IMR-90 (cell line): Measurements from ENCODE around the gene TPSG1. TPM values are rescaled to one million over a fixed set of nuclear protein-coding genes. Genes with fewer than 3 reads are reported as not detected.
"Not testable (repeated sequence)": the region's sequence is repeated elsewhere in the genome, so short reads cannot be mapped to it uniquely, and the experiment has no call there.

Experiments used
- ATAC-seq: fragments of 200-7000 bp; cut with Tn5 transposase; 2 replicates; pipeline ENCODE4 v1.9.1; 2020; ENCODE audit warnings: low read depth, mild to moderate bottlenecking, moderate library complexity
- BruUV-seq: library from RNA; stranded (reverse); fragments of 400-500 nt; replicated peaks from 2 replicates; lab custom pipeline; 2021; lab: Mats Ljungman, UMichigan
- CTCF ChIA-PET: fragments of 300-600 bp; formaldehyde crosslinking; extraction: SDS; loops from one replicate; lab custom pipeline; 2021; ENCODE audit warnings: antibody characterized with exemption; lab: Yijun Ruan, JAX
- POLR2A ChIA-PET: fragments of 300-600 bp; sonication (Branson Sonifier 250); formaldehyde crosslinking; loops from one replicate; lab custom pipeline; 2022; ENCODE audit warnings: antibody characterized with exemption; ENCODE audit not compliant: unreplicated experiment; lab: Charles Lee
- DNase-seq: peaks from one replicate; pipeline ENCODE4 v3.0.0; 2013
- H2AFZ ChIP-seq: replicated peaks from 2 replicates; pipeline ENCODE3; 2013; ENCODE audit warnings: low read length, mild to moderate bottlenecking; ENCODE audit not compliant: poor library complexity
- H2AK5ac ChIP-seq: 2 replicates; pipeline ENCODE4 v1.6.1; 2013; ENCODE audit warnings: low read depth, low read length, inconsistent platforms
- H2AK9ac ChIP-seq: replicated peaks from 2 replicates; pipeline ENCODE3; 2013; ENCODE audit warnings: mild to moderate bottlenecking, low read depth, low read length, moderate library complexity; ENCODE audit not compliant: poor library complexity
- H2BK120ac ChIP-seq: 2 replicates; pipeline ENCODE4 v1.6.1; 2013; ENCODE audit warnings: low read depth, low read length, inconsistent platforms
- H2BK15ac ChIP-seq: 3 replicates; pipeline ENCODE4 v1.6.1; 2013; ENCODE audit warnings: low read depth, low read length, inconsistent platforms
- H2BK20ac ChIP-seq: 2 replicates; pipeline ENCODE4 v1.6.1; 2013; ENCODE audit warnings: low read depth, mild to moderate bottlenecking, inconsistent platforms, low read length, moderate library complexity
- H2BK5ac ChIP-seq: 2 replicates; pipeline ENCODE4 v1.6.1; 2013; ENCODE audit warnings: mild to moderate bottlenecking, low read depth, low read length, inconsistent platforms; ENCODE audit not compliant: poor library complexity, severe bottlenecking
- H3K14ac ChIP-seq: replicated peaks from 2 replicates; pipeline ENCODE4 v1.6.1; 2013; ENCODE audit warnings: low read depth, low read length, inconsistent platforms
- H3K18ac ChIP-seq: 2 replicates; pipeline ENCODE4 v1.6.1; 2013; ENCODE audit warnings: low read depth, low read length, control low read depth
- H3K23ac ChIP-seq: 2 replicates; pipeline ENCODE4 v1.6.1; 2013; ENCODE audit warnings: low read depth, low read length, inconsistent platforms
- H3K27ac ChIP-seq: 2 replicates; pipeline ENCODE4 v1.5.1; 2013; ENCODE audit warnings: mild to moderate bottlenecking, control low read depth, low read length; ENCODE audit not compliant: insufficient read depth
- H3K27me3 ChIP-seq: 2 replicates; pipeline ENCODE4 v1.6.1; 2013; ENCODE audit warnings: low read length; ENCODE audit not compliant: control insufficient read depth, insufficient read depth
- H3K36me3 ChIP-seq: 2 replicates; pipeline ENCODE4 v1.6.1; 2013; ENCODE audit warnings: low read length, mixed read lengths; ENCODE audit not compliant: control insufficient read depth, insufficient read depth
- H3K4ac ChIP-seq: 2 replicates; pipeline ENCODE4 v1.6.1; 2013; ENCODE audit warnings: low read depth, low read length, inconsistent platforms
- H3K4me1 ChIP-seq: 2 replicates; pipeline ENCODE4 v1.6.1; 2013; ENCODE audit warnings: low read length, mixed read lengths; ENCODE audit not compliant: control insufficient read depth, insufficient read depth
- H3K4me2 ChIP-seq: 2 replicates; pipeline ENCODE4 v1.6.1; 2013; ENCODE audit warnings: low read depth, mild to moderate bottlenecking, control low read depth, low read length, moderate library complexity
- H3K4me3 ChIP-seq: 2 replicates; pipeline ENCODE4 v1.5.1; 2013; ENCODE audit warnings: low read depth, mild to moderate bottlenecking, control low read depth, low read length, moderate library complexity; ENCODE audit not compliant: insufficient read depth
- H3K56ac ChIP-seq: 2 replicates; pipeline ENCODE4 v1.6.1; 2013; ENCODE audit warnings: low read length, inconsistent platforms; ENCODE audit not compliant: insufficient read depth; ENCODE audit errors: extremely low read depth
- H3K79me1 ChIP-seq, 2 experiments: 2 replicates each; pipeline ENCODE4 v1.6.1; 2013; ENCODE audit warnings: low read length in 2 of 2, inconsistent platforms in 1 of 2, low read depth in 1 of 2
- H3K9ac ChIP-seq: 2 replicates; pipeline ENCODE4 v1.6.1; 2013; ENCODE audit warnings: low read depth, low read length, control low read depth
- H3K9me1 ChIP-seq: 2 replicates; pipeline ENCODE4 v1.6.1; 2013; ENCODE audit warnings: low read length, inconsistent platforms; ENCODE audit not compliant: insufficient read depth
- H3K9me3 ChIP-seq: 2 replicates; pipeline ENCODE4 v1.6.1; 2013; ENCODE audit warnings: low read length; ENCODE audit not compliant: control insufficient read depth, insufficient read depth
- H4K20me1 ChIP-seq: 2 replicates; pipeline ENCODE4 v1.6.1; 2013; ENCODE audit warnings: low read length, inconsistent platforms; ENCODE audit not compliant: insufficient read depth
- H4K5ac ChIP-seq: 2 replicates; pipeline ENCODE4 v1.6.1; 2013; ENCODE audit warnings: mild to moderate bottlenecking, low read depth, low read length, control low read depth
- H4K8ac ChIP-seq, 2 experiments: 2 replicates each; pipeline ENCODE4 v1.6.1; 2013; ENCODE audit warnings: low read depth in 2 of 2, low read length in 2 of 2, control low read depth in 1 of 2, inconsistent platforms in 1 of 2
- H4K91ac ChIP-seq: 2 replicates; pipeline ENCODE4 v1.6.1; 2013; ENCODE audit warnings: low read depth, low read length, inconsistent platforms; ENCODE audit not compliant: insufficient read depth
- WGBS, 2 experiments: methylation state at CpG; one replicate each; pipeline versions ENCODE4 v1.1.5 to v1.1.7; 2013; ENCODE audit warnings: missing lambda C conversion rate in 2 of 2; ENCODE audit not compliant: insufficient read length in 1 of 2; ENCODE audit errors: extremely low coverage in 2 of 2; 5-methylcytosine and 5-hydroxymethylcytosine counted together
- dilution Hi-C: fragments of 300-500 bp; cut with HindIII; formaldehyde crosslinking; loops from one replicate; pipeline ENCODE4 v1.14.3; 2018; ENCODE audit warnings: low sequenced_read_pairs; ENCODE audit not compliant: unreplicated experiment
- in situ Hi-C: fragments of 300-500 bp; cut with MboI; formaldehyde crosslinking; loops from 3 replicates; pipeline ENCODE4 v1.14.3; 2019; ENCODE audit warnings: low sequenced_read_pairs, inconsistent platforms, mixed read lengths
- intact Hi-C: fragments of 100-400 bp; cut with micrococcal nuclease; formaldehyde crosslinking; loops from 2 replicates; pipeline ENCODE4 v1.10.0; 2022
- polyA plus RNA-seq, 3 experiments: library from polyadenylated mRNA; depleted of rRNA; stranded (reverse); fragments of >200 nt; gene quantifications; 2 replicates each; pipeline ENCODE4 v1.2.3, GENCODE V29; 2012; ENCODE audit warnings: low replicate concordance in 1 of 3
- total RNA-seq: library from RNA; depleted of rRNA; stranded (reverse); fragments of >200 nt; gene quantifications from 2 replicates; pipeline ENCODE4 v1.2.3, GENCODE V29; 2012

TPSG1 gene
- total and polyA plus RNA-seq, 2 of the 4 experiments (the other 2 are of a cell fraction), result not detected

- H4K8ac ChIP-seq, H4K91ac ChIP-seq, H2AFZ ChIP-seq, dilution Hi-C loops, H3K18ac ChIP-seq, H4K20me1 ChIP-seq, H3K23ac ChIP-seq, H3K9ac ChIP-seq, H3K9me3 ChIP-seq, in situ Hi-C loops, DNase-seq, H3K4me1 ChIP-seq, H4K5ac ChIP-seq, BruUV-seq, H2AK5ac ChIP-seq, H2BK5ac ChIP-seq, ATAC-seq, intact Hi-C loops, H3K9me1 ChIP-seq, H2BK20ac ChIP-seq, H2BK15ac ChIP-seq, H2BK120ac ChIP-seq, POLR2A ChIA-PET, H3K27me3 ChIP-seq, H3K79me1 ChIP-seq, CTCF ChIA-PET, H3K4me2 ChIP-seq, H2AK9ac ChIP-seq, H3K27ac ChIP-seq, H3K56ac ChIP-seq, H3K14ac ChIP-seq, H3K36me3 ChIP-seq, H3K4ac ChIP-seq, H3K4me3 ChIP-seq: not testable (repeated sequence)
- WGBS, 2 experiments, result no CpG with 5 or more reads among the region's 7 CpGs
Observed at GRCh38 chr16:1231301-1231700, 6.2 kb upstream of the TPSG1 start.

- H2BK120ac ChIP-seq, H3K4me3 ChIP-seq, H2BK15ac ChIP-seq, H4K5ac ChIP-seq, H3K79me1 ChIP-seq, CTCF ChIA-PET, dilution Hi-C loops, H4K8ac ChIP-seq, H2BK20ac ChIP-seq, H3K4ac ChIP-seq, H2AK9ac ChIP-seq, POLR2A ChIA-PET, H3K18ac ChIP-seq, DNase-seq, BruUV-seq, ATAC-seq, H3K4me2 ChIP-seq, H4K20me1 ChIP-seq, H3K4me1 ChIP-seq, H2BK5ac ChIP-seq, H3K27ac ChIP-seq, intact Hi-C loops, H3K14ac ChIP-seq, H3K36me3 ChIP-seq, H4K91ac ChIP-seq, in situ Hi-C loops, H3K9me3 ChIP-seq, H3K56ac ChIP-seq, H3K27me3 ChIP-seq, H3K23ac ChIP-seq, H2AK5ac ChIP-seq, H3K9me1 ChIP-seq, H2AFZ ChIP-seq, H3K9ac ChIP-seq: not testable (repeated sequence)
- WGBS, 2 experiments, result 78% methylated on average over 3 of the region's 17 CpGs; no CpG with 5 or more reads in 1 of the 2 experiments
Observed at GRCh38 chr16:1230471-1231212, 5.6 kb upstream of the TPSG1 start.
